Erythroblast (primary cell): Measurements from ENCODE around the gene MAML2.

Experiments used
- GATA1 ChIP-seq: IDR thresholded peaks from 2 replicates; pipeline ENCODE4 v1.6.1; 2011; ENCODE audit warnings: low read depth, mild to moderate bottlenecking, control low read depth, low read length, moderate library complexity
- POLR2A ChIP-seq: IDR thresholded peaks from 2 replicates; pipeline ENCODE4 v1.6.1; 2011; ENCODE audit warnings: mild to moderate bottlenecking, low read length

GRCh38 chr11:96238563-96239135 lies 104.3 kb downstream of the MAML2 start:
- TF ChIP-seq POLR2A (no peak), GATA1 (no peak)
